ENCODE results near the gene AGK. TPM values are rescaled to one million over a fixed set of nuclear protein-coding genes. Genes with fewer than 3 reads are reported as not detected.

Gene AGK
- total and polyA plus RNA-seq, 2 experiments from 2014 or later = 21.9 to 37.9 TPM

DNA sequence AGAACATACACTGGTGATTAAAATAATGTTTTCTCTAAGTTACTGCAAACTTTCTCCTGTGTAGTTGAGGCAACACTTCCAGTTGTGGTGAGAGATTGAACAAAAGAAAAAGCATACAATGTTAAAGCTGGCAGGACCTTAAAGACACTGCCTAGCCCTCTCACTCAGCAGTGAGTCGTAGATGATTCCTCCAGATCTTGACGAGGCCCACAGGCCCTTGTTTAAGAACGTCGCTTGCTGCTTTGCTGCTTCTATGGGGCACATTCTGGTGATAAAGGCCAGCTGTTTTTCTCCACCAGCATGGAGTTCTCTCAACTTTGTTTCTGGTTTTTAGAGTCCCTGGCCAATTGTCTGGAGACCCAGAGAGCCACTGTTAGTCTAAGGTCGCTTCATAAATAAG, 153.5 kb downstream of the AGK start:
- no peaks in the 10 kb centered on the region for H3K9me3 Mint-ChIP-seq
- Histone ChIP-seq H3K4me3 (no peak overlapping the region), H3K79me2 (replicated peaks; ENCODE audit: insufficient read depth) (peaks cover 13% of the 10 kb centered on the region), H4K20me1 (replicated peaks; ENCODE audit: insufficient read depth) (no peaks in the 10 kb centered on the region), H3K9me2 (ENCODE audit: insufficient read depth) (no peaks in the 10 kb centered on the region), H3F3A (replicated peaks; ENCODE audit: low read depth) (peaks cover 3% of the 10 kb centered on the region; the same call in 1 of the 2 replicates), H3K4me2 (no peak overlapping the region), H3K36me3 (ENCODE audit: insufficient read depth) (no peaks in the 10 kb centered on the region), H3K4me1 (ENCODE audit: insufficient read depth) (peaks cover 32% of the 10 kb centered on the region), H3K27me3 (ENCODE audit: insufficient read depth) (peaks cover 19% of the 10 kb centered on the region), H2AFZ (peak overlapping the region; percentile 81; the same call in 1 of the 2 replicates), H3K27ac (ENCODE audit: low read depth) (no peak overlapping the region)
- no peak for DNase-seq (ENCODE audit: low spot score)
- peaks cover 38% of the 10 kb centered on the region for H3K4me1 Mint-ChIP-seq
- no peak overlapping the region for H3K27ac Mint-ChIP-seq
- TF ChIP-seq STAT1 (IDR thresholded peaks at IDR 0.05; ENCODE audit: unreplicated experiment) (no peak), ETS1 (IDR thresholded peaks at IDR 0.05) (no peak), ZNF331 (CRISPR knock-in tag; IDR thresholded peaks at IDR 0.05; ENCODE audit: low read depth) (no peak), ZNF114 (CRISPR knock-in tag; IDR thresholded peaks at IDR 0.05) (no peak), POLR2AphosphoS5 (IDR thresholded peaks at IDR 0.05; ENCODE audit: low read depth) (no peak), EZH2 (IDR thresholded peaks at IDR 0.05; ENCODE audit: low read depth, unreplicated experiment) (no peak), CREB1 (CRISPR knock-in tag; IDR thresholded peaks at IDR 0.05; ENCODE audit: low read depth) (no peak), NANOG (IDR thresholded peaks at IDR 0.05; ENCODE audit: borderline replicate concordance) (no peak)
- TF ChIP-seq, protein P1, sequence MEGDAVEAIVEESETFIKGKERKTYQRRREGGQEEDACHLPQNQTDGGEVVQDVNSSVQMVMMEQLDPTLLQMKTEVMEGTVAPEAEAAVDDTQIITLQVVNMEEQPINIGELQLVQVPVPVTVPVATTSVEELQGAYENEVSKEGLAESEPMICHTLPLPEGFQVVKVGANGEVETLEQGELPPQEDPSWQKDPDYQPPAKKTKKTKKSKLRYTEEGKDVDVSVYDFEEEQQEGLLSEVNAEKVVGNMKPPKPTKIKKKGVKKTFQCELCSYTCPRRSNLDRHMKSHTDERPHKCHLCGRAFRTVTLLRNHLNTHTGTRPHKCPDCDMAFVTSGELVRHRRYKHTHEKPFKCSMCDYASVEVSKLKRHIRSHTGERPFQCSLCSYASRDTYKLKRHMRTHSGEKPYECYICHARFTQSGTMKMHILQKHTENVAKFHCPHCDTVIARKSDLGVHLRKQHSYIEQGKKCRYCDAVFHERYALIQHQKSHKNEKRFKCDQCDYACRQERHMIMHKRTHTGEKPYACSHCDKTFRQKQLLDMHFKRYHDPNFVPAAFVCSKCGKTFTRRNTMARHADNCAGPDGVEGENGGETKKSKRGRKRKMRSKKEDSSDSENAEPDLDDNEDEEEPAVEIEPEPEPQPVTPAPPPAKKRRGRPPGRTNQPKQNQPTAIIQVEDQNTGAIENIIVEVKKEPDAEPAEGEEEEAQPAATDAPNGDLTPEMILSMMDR (conservative IDR thresholded peaks at IDR 0.05; ENCODE audit: low read depth in 2 of 2) = no peak
- H3K36me3 Mint-ChIP-seq (ENCODE audit: low read depth) = no peaks in the 10 kb centered on the region
- H3K4me3 Mint-ChIP-seq = no peak overlapping the region
- no peak for ATAC-seq
- H3K27me3 Mint-ChIP-seq (ENCODE audit: insufficient read depth, low read depth, poor library complexity) = peaks cover 5% of the 10 kb centered on the region

Other genes starting within 250 kb of the AGK start
- gene DENND11, start 150.8 kb downstream of the AGK start, total RNA-seq (2014; rRNA removed; shearing (Covaris generic)) = 23.9 and 29.5 TPM in 2 replicates
- gene DENND11, start 150.8 kb downstream of the AGK start, polyA plus RNA-seq (2016; fragmentation: Nextera tagmentation; extraction: Ambion mirVana) = 4.9 and 5.1 TPM in 2 replicates
- gene WEE2, start 156.9 kb downstream of the AGK start, total RNA-seq (2014; rRNA removed; shearing (Covaris generic)) = 0.16 TPM in 1 of 2 replicates, not detected in the other
- not detected in 2 replicates for gene WEE2, start 156.9 kb downstream of the AGK start, polyA plus RNA-seq (2016; fragmentation: Nextera tagmentation; extraction: Ambion mirVana)
- gene SSBP1, start 186.9 kb downstream of the AGK start, total RNA-seq (2014; rRNA removed; shearing (Covaris generic)) = 283 and 350 TPM in 2 replicates
- 972 and 1,006 TPM in 2 replicates for gene SSBP1, start 186.9 kb downstream of the AGK start, polyA plus RNA-seq (2016; fragmentation: Nextera tagmentation; extraction: Ambion mirVana)
- 3.9 and 6.9 TPM in 2 replicates for gene TAS2R3, start 212.7 kb downstream of the AGK start, total RNA-seq (2014; rRNA removed; shearing (Covaris generic))
- gene TAS2R3, start 212.7 kb downstream of the AGK start, polyA plus RNA-seq (2016; fragmentation: Nextera tagmentation; extraction: Ambion mirVana) = not detected in 2 replicates
- gene TAS2R4, start 225.3 kb downstream of the AGK start, total RNA-seq (2014; rRNA removed; shearing (Covaris generic)) = 3.3 and 4.2 TPM in 2 replicates
- gene TAS2R4, start 225.3 kb downstream of the AGK start, polyA plus RNA-seq (2016; fragmentation: Nextera tagmentation; extraction: Ambion mirVana) = 0.77 and 1.2 TPM in 2 replicates
- gene TAS2R5, start 238.8 kb downstream of the AGK start, total RNA-seq (2014; rRNA removed; shearing (Covaris generic)) = 5.1 and 5.8 TPM in 2 replicates
- gene TAS2R5, start 238.8 kb downstream of the AGK start, polyA plus RNA-seq (2016; fragmentation: Nextera tagmentation; extraction: Ambion mirVana) = 0.82 and 0.89 TPM in 2 replicates